ENCODE results near the gene BANK1.

The BANK1 gene

DNA sequence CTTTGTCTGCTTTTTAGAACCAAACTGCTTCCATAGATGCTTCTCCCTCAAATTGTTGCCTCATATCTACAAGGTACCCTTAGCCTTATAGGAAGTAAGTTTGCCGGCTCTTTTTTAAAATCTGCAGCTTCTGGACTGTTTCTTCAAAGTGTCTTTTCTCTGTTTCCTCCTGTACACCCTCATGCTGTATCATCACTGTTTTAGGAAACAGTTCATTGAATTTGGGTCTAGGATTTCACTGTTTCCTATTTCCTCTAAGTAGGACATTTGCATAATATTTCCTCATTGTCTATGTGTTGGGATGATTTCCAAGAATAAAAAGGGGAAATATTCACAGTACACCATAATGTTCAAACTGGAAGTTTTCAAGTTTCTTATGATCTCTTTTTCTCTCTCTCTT, 43.0 kb downstream of the BANK1 start:
- Histone ChIP-seq H3K27ac (ENCODE audit: extremely low read depth, low read depth, low read length) (no peak overlapping the region), H3K9me3 (ENCODE audit: control insufficient read depth, insufficient read depth, low read depth, low read length) (no peaks in the 10 kb centered on the region)
- TF ChIP-seq ZBTB44 (tag by site-specific recombination; IDR thresholded peaks at IDR 0.05): no peak
- TF ChIP-seq ZNF664 (tag by site-specific recombination; IDR thresholded peaks at IDR 0.05): no peak
- no peak for TF ChIP-seq ZNF548 (tag by site-specific recombination; IDR thresholded peaks at IDR 0.05)
- no peak for TF ChIP-seq ZNF423 (tag by site-specific recombination; IDR thresholded peaks at IDR 0.05)
- no peak for TF ChIP-seq ZNF221 (tag by site-specific recombination; IDR thresholded peaks at IDR 0.05; ENCODE audit: borderline replicate concordance)
- TF ChIP-seq, protein P1, sequence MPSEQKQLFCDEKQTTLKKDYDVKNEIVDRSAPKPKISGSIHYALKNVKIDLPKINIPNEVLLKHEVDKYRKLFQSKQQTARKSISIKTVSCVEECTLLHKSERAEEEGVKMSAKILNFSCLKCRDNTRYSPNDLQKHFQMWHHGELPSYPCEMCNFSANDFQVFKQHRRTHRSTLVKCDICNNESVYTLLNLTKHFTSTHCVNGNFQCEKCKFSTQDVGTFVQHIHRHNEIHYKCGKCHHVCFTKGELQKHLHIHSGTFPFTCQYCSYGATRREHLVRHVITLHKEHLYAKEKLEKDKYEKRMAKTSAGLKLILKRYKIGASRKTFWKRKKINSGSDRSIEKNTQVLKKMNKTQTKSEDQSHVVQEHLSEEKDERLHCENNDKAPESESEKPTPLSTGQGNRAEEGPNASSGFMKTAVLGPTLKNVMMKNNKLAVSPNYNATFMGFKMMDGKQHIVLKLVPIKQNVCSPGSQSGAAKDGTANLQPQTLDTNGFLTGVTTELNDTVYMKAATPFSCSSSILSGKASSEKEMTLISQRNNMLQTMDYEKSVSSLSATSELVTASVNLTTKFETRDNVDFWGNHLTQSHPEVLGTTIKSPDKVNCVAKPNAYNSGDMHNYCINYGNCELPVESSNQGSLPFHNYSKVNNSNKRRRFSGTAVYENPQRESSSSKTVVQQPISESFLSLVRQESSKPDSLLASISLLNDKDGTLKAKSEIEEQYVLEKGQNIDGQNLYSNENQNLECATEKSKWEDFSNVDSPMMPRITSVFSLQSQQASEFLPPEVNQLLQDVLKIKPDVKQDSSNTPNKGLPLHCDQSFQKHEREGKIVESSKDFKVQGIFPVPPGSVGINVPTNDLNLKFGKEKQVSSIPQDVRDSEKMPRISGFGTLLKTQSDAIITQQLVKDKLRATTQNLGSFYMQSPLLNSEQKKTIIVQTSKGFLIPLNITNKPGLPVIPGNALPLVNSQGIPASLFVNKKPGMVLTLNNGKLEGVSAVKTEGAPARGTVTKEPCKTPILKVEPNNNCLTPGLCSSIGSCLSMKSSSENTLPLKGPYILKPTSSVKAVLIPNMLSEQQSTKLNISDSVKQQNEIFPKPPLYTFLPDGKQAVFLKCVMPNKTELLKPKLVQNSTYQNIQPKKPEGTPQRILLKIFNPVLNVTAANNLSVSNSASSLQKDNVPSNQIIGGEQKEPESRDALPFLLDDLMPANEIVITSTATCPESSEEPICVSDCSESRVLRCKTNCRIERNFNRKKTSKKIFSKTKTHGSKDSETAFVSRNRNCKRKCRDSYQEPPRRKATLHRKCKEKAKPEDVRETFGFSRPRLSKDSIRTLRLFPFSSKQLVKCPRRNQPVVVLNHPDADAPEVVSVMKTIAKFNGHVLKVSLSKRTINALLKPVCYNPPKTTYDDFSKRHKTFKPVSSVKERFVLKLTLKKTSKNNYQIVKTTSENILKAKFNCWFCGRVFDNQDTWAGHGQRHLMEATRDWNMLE (tag by site-specific recombination; conservative IDR thresholded peaks at IDR 0.05; ENCODE audit: low read depth): no peak
- no peak for TF ChIP-seq ZNF155 (tag by site-specific recombination; IDR thresholded peaks at IDR 0.05)
- no peak for TF ChIP-seq ZNF366 (tag by site-specific recombination; conservative IDR thresholded peaks at IDR 0.05)
- no peak for TF ChIP-seq GLI2 (tag by site-specific recombination; IDR thresholded peaks at IDR 0.05; ENCODE audit: borderline replicate concordance, low read depth)
- TF ChIP-seq ZFHX2 (tag by site-specific recombination; conservative IDR thresholded peaks at IDR 0.05): no peak
- TF ChIP-seq ZNF677 (tag by site-specific recombination; IDR thresholded peaks at IDR 0.05): no peak

GRCh38 chr4:101835121-101835904, 44.8 kb downstream of the BANK1 start:
- H3K36me3 ChIP-seq (ENCODE audit: control insufficient read depth in 2 of 2, insufficient read depth in 1 of 2, low read length in 2 of 2): no peaks in the 10 kb centered on the region
- H3K4me3 ChIP-seq (ENCODE audit: low read depth, low read length): no peak overlapping the region
- ChIA-PET CTCF (no interaction called here), POLR2A (no interaction called here)
- no peaks in the 10 kb centered on the region for H3K9me3 ChIP-seq (ENCODE audit: control insufficient read depth, insufficient read depth, low read depth, low read length)
- H3K27ac ChIP-seq (ENCODE audit: extremely low read depth, low read depth, low read length): no peak overlapping the region
- no peaks in the 10 kb centered on the region for H3K4me1 ChIP-seq (ENCODE audit: control insufficient read depth, insufficient read depth, low read length)
- TF ChIP-seq, protein P2, sequence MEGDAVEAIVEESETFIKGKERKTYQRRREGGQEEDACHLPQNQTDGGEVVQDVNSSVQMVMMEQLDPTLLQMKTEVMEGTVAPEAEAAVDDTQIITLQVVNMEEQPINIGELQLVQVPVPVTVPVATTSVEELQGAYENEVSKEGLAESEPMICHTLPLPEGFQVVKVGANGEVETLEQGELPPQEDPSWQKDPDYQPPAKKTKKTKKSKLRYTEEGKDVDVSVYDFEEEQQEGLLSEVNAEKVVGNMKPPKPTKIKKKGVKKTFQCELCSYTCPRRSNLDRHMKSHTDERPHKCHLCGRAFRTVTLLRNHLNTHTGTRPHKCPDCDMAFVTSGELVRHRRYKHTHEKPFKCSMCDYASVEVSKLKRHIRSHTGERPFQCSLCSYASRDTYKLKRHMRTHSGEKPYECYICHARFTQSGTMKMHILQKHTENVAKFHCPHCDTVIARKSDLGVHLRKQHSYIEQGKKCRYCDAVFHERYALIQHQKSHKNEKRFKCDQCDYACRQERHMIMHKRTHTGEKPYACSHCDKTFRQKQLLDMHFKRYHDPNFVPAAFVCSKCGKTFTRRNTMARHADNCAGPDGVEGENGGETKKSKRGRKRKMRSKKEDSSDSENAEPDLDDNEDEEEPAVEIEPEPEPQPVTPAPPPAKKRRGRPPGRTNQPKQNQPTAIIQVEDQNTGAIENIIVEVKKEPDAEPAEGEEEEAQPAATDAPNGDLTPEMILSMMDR (tag by site-specific recombination; IDR thresholded peaks at IDR 0.05): no peak
- TF ChIP-seq ZNF596 (tag by site-specific recombination; IDR thresholded peaks at IDR 0.05) (no peak), ZNF660 (tag by site-specific recombination; IDR thresholded peaks at IDR 0.05) (no peak), KLF8 (tag by site-specific recombination; IDR thresholded peaks at IDR 0.05) (no peak), ZNF214 (tag by site-specific recombination; IDR thresholded peaks at IDR 0.05; ENCODE audit: borderline replicate concordance) (no peak), ZFP69B (tag by site-specific recombination; IDR thresholded peaks at IDR 0.05) (no peak), HOXD13 (CRISPR knock-in tag; IDR thresholded peaks at IDR 0.05; ENCODE audit: borderline replicate concordance) (no peak), ZNF140 (tag by site-specific recombination; IDR thresholded peaks at IDR 0.05) (no peak), ZNF121 (tag by site-specific recombination; IDR thresholded peaks at IDR 0.05) (no peak), ZNF2 (tag by site-specific recombination; IDR thresholded peaks at IDR 0.05) (no peak), ZNF624 (tag by site-specific recombination; IDR thresholded peaks at IDR 0.05) (no peak)
- TF ChIP-seq, protein P3, sequence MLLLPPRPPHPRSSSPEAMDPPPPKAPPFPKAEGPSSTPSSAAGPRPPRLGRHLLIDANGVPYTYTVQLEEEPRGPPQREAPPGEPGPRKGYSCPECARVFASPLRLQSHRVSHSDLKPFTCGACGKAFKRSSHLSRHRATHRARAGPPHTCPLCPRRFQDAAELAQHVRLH (tag by site-specific recombination; IDR thresholded peaks at IDR 0.05): no peak
- TF ChIP-seq, protein P4, sequence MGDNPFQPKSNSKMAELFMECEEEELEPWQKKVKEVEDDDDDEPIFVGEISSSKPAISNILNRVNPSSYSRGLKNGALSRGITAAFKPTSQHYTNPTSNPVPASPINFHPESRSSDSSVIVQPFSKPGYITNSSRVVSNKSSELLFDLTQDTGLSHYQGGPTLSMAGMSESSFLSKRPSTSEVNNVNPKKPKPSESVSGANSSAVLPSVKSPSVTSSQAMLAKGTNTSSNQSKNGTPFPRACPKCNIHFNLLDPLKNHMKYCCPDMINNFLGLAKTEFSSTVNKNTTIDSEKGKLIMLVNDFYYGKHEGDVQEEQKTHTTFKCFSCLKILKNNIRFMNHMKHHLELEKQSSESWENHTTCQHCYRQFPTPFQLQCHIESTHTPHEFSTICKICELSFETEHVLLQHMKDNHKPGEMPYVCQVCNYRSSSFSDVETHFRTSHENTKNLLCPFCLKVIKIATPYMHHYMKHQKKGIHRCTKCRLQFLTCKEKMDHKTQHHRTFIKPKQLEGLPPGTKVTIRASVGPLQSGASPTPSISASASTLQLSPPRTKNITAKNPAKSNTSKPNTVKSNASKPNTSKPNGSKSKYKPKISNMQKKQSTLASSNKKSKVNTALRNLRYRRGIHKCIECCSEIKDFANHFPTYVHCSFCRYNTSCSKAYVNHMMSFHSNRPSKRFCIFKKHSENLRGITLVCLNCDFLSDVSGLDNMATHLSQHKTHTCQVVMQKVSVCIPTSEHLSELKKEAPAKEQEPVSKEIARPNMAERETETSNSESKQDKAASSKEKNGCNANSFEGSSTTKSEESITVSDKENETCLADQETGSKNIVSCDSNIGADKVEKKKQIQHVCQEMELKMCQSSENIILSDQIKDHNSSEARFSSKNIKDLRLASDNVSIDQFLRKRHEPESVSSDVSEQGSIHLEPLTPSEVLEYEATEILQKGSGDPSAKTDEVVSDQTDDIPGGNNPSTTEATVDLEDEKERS (tag by site-specific recombination; IDR thresholded peaks at IDR 0.05): no peak

More for the DNA sequence above, 43.0 kb downstream of the BANK1 start:
- Histone ChIP-seq H3K36me3 (ENCODE audit: control insufficient read depth in 2 of 2, insufficient read depth in 1 of 2, low read length in 2 of 2) (no peaks in the 10 kb centered on the region), H3K4me3 (ENCODE audit: low read depth, low read length) (no peak overlapping the region), H3K4me1 (ENCODE audit: control insufficient read depth, insufficient read depth, low read length) (no peaks in the 10 kb centered on the region)
- POLR2A ChIA-PET: no interaction called here
- CTCF ChIA-PET: no interaction called here

Measured in HEK293 (cell line).